Stimulated activated memory B cell treated with anti-CD40 and anti-IgM and Interleukin-4, amounts not matched to agents 10 μg/mL and 1 μg/mL and 100 μg/mL, for 72 hours (primary cell): ENCODE measurements around the gene GOLPH3L.
"Not testable (repeated sequence)": the region's sequence is repeated elsewhere in the genome, so short reads cannot be mapped to it uniquely, and the experiment has no call there.

Experiments
- ATAC-seq: fragments of 150-1000 bp; cut with Tn5 transposase; 2 replicates; pipeline ENCODE4 v1.10.0; 2021
- H3K27ac Mint-ChIP-seq: one replicate; pipeline ENCODE4 v1.8.0; 2022; ENCODE audit warnings: mild to moderate bottlenecking, mixed read lengths
- H3K27me3 Mint-ChIP-seq: one replicate; pipeline ENCODE4 v1.8.0; 2022; ENCODE audit warnings: mixed read lengths
- H3K36me3 Mint-ChIP-seq: one replicate; pipeline ENCODE4 v1.8.0; 2022; ENCODE audit warnings: mixed read lengths
- H3K4me1 Mint-ChIP-seq: one replicate; pipeline ENCODE4 v1.8.0; 2022; ENCODE audit warnings: mixed read lengths
- H3K4me3 Mint-ChIP-seq: one replicate; pipeline ENCODE4 v1.8.0; 2022; ENCODE audit warnings: mild to moderate bottlenecking, moderate library complexity, mixed read lengths
- H3K9me3 Mint-ChIP-seq: one replicate; pipeline ENCODE4 v1.8.0; 2022; ENCODE audit warnings: mixed read lengths

Gene GOLPH3L

GRCh38 chr1:150686275-150686674 is 10.7 kb downstream of the GOLPH3L start:
- ATAC-seq: no peak
- H3K36me3 Mint-ChIP-seq: peaks cover 20% of the 10 kb centered on the region
- peak overlapping the region; percentile 22 for H3K27ac Mint-ChIP-seq
- no peaks in the 10 kb centered on the region for H3K27me3 Mint-ChIP-seq
- H3K4me3 Mint-ChIP-seq: no peak overlapping the region
- H3K4me1 Mint-ChIP-seq: peaks cover 22% of the 10 kb centered on the region
- no peaks in the 10 kb centered on the region for H3K9me3 Mint-ChIP-seq

- H3K27me3 Mint-ChIP-seq: no peaks in the 10 kb centered on the region
- H3K4me1 Mint-ChIP-seq: peaks cover 14% of the 10 kb centered on the region
- ATAC-seq: no peak
- peaks cover 16% of the 10 kb centered on the region for H3K36me3 Mint-ChIP-seq
- no peak overlapping the region for H3K4me3 Mint-ChIP-seq
- no peaks in the 10 kb centered on the region for H3K9me3 Mint-ChIP-seq
- H3K27ac Mint-ChIP-seq: no peak overlapping the region
These were observed 13.0 kb downstream of the GOLPH3L start for GRCh38 chr1:150683914-150684313.

GRCh38 chr1:150678988-150679387 is 18.0 kb downstream of the GOLPH3L start:
- ATAC-seq: no peak
- Mint-ChIP-seq H3K27ac (no peak overlapping the region), H3K4me1 (peaks cover 10% of the 10 kb centered on the region), H3K27me3 (no peaks in the 10 kb centered on the region), H3K36me3 (peaks cover 7% of the 10 kb centered on the region), H3K4me3 (no peak overlapping the region), H3K9me3 (no peaks in the 10 kb centered on the region)

- Mint-ChIP-seq H3K27me3 (no peaks in the 10 kb centered on the region), H3K9me3 (no peaks in the 10 kb centered on the region), H3K4me1 (peaks cover 5% of the 10 kb centered on the region), H3K36me3 (peaks cover 13% of the 10 kb centered on the region), H3K4me3 (no peak overlapping the region), H3K27ac (no peak overlapping the region)
- no peak for ATAC-seq
These were observed 22.1 kb downstream of the GOLPH3L start for GRCh38 chr1:150674881-150675280.

- Mint-ChIP-seq H3K36me3 (peaks cover 42% of the 10 kb centered on the region), H3K27me3 (no peaks in the 10 kb centered on the region), H3K9me3 (no peaks in the 10 kb centered on the region), H3K27ac (no peak overlapping the region), H3K4me3 (no peak overlapping the region), H3K4me1 (peaks cover 13% of the 10 kb centered on the region)
- ATAC-seq: no peak
These were observed 33.6 kb downstream of the GOLPH3L start for GRCh38 chr1:150663321-150663720.

- no peaks in the 10 kb centered on the region for H3K27me3 Mint-ChIP-seq
- H3K27ac Mint-ChIP-seq: no peak overlapping the region
- no peaks in the 10 kb centered on the region for H3K9me3 Mint-ChIP-seq
- peaks cover 38% of the 10 kb centered on the region for H3K36me3 Mint-ChIP-seq
- H3K4me3 Mint-ChIP-seq: no peak overlapping the region
- peaks cover 13% of the 10 kb centered on the region for H3K4me1 Mint-ChIP-seq
- ATAC-seq: no peak
These were observed 34.1 kb downstream of the GOLPH3L start for GRCh38 chr1:150662811-150663210.

GRCh38 chr1:150661156-150661555 is 35.8 kb downstream of the GOLPH3L start:
- H3K36me3 Mint-ChIP-seq: peaks cover 31% of the 10 kb centered on the region

GRCh38 chr1:150660584-150660983 is 36.4 kb downstream of the GOLPH3L start:
- no peak overlapping the region for H3K4me3 Mint-ChIP-seq
- H3K36me3 Mint-ChIP-seq: peaks cover 25% of the 10 kb centered on the region
- no peaks in the 10 kb centered on the region for H3K27me3 Mint-ChIP-seq
- H3K9me3 Mint-ChIP-seq: no peaks in the 10 kb centered on the region
- no peak for ATAC-seq
- no peak overlapping the region for H3K27ac Mint-ChIP-seq
- peaks cover 13% of the 10 kb centered on the region for H3K4me1 Mint-ChIP-seq

More at GRCh38 chr1:150661156-150661555, 35.8 kb downstream of the GOLPH3L start:
- no peaks in the 10 kb centered on the region for H3K9me3 Mint-ChIP-seq
- H3K4me1 Mint-ChIP-seq: peaks cover 13% of the 10 kb centered on the region
- H3K4me3 Mint-ChIP-seq: no peak overlapping the region
- ATAC-seq: no peak
- no peak overlapping the region for H3K27ac Mint-ChIP-seq
- no peaks in the 10 kb centered on the region for H3K27me3 Mint-ChIP-seq

- not testable (repeated sequence) for H3K27ac Mint-ChIP-seq, ATAC-seq
These were observed 39.9 kb downstream of the GOLPH3L start for GRCh38 chr1:150657064-150657463.

GRCh38 chr1:150654635-150655034 is 42.3 kb downstream of the GOLPH3L start:
- H3K9me3 Mint-ChIP-seq, H3K27ac Mint-ChIP-seq: not testable (repeated sequence)

More at GRCh38 chr1:150657064-150657463, 39.9 kb downstream of the GOLPH3L start:
- not testable (repeated sequence) for H3K4me3 Mint-ChIP-seq, H3K9me3 Mint-ChIP-seq, H3K4me1 Mint-ChIP-seq, H3K27me3 Mint-ChIP-seq
- peaks cover 33% of the 10 kb centered on the region for H3K36me3 Mint-ChIP-seq

GRCh38 chr1:150650193-150650592 is 46.8 kb downstream of the GOLPH3L start:
- H3K27me3 Mint-ChIP-seq: no peaks in the 10 kb centered on the region
- no peaks in the 10 kb centered on the region for H3K4me1 Mint-ChIP-seq
- no peak overlapping the region for H3K27ac Mint-ChIP-seq
- peaks cover 59% of the 10 kb centered on the region for H3K36me3 Mint-ChIP-seq
- H3K4me3 Mint-ChIP-seq: no peak overlapping the region
- no peak for ATAC-seq
- no peaks in the 10 kb centered on the region for H3K9me3 Mint-ChIP-seq

More at GRCh38 chr1:150654635-150655034, 42.3 kb downstream of the GOLPH3L start:
- peaks cover 32% of the 10 kb centered on the region for H3K36me3 Mint-ChIP-seq
- not testable (repeated sequence) for H3K4me3 Mint-ChIP-seq, H3K27me3 Mint-ChIP-seq, ATAC-seq, H3K4me1 Mint-ChIP-seq

GRCh38 chr1:150649441-150650075 is 47.4 kb downstream of the GOLPH3L start:
- no peak for ATAC-seq
- Mint-ChIP-seq H3K27me3 (no peaks in the 10 kb centered on the region), H3K36me3 (peaks cover 52% of the 10 kb centered on the region), H3K4me3 (no peak overlapping the region), H3K9me3 (no peaks in the 10 kb centered on the region), H3K27ac (no peak overlapping the region), H3K4me1 (no peaks in the 10 kb centered on the region)

GRCh38 chr1:150642296-150642695 is 54.7 kb downstream of the GOLPH3L start:
- H3K9me3 Mint-ChIP-seq: no peaks in the 10 kb centered on the region
- H3K27ac Mint-ChIP-seq: no peak overlapping the region
- no peaks in the 10 kb centered on the region for H3K4me1 Mint-ChIP-seq
- no peak overlapping the region for H3K4me3 Mint-ChIP-seq
- ATAC-seq: no peak
- no peaks in the 10 kb centered on the region for H3K27me3 Mint-ChIP-seq
- peaks cover 5% of the 10 kb centered on the region for H3K36me3 Mint-ChIP-seq

GRCh38 chr1:150641126-150641815 is 55.7 kb downstream of the GOLPH3L start:
- not testable (repeated sequence) for H3K27me3 Mint-ChIP-seq, ATAC-seq, H3K27ac Mint-ChIP-seq, H3K9me3 Mint-ChIP-seq, H3K36me3 Mint-ChIP-seq, H3K4me1 Mint-ChIP-seq, H3K4me3 Mint-ChIP-seq

- not testable (repeated sequence) for H3K27ac Mint-ChIP-seq, H3K4me3 Mint-ChIP-seq, H3K9me3 Mint-ChIP-seq, ATAC-seq, H3K27me3 Mint-ChIP-seq, H3K36me3 Mint-ChIP-seq
- peaks cover 11% of the 10 kb centered on the region for H3K4me1 Mint-ChIP-seq
These were observed 58.5 kb downstream of the GOLPH3L start for GRCh38 chr1:150638430-150638829.
